Activated gamma-delta T cell treated with Interleukin-2 at 50 U/mL for 16 hours (primary cell): ENCODE data around the gene TFE3.

ENCODE experiments used
- DNase-seq: peaks from one replicate; pipeline ENCODE4 v3.0.0-alpha.2; 2020

Gene TFE3, protein sequence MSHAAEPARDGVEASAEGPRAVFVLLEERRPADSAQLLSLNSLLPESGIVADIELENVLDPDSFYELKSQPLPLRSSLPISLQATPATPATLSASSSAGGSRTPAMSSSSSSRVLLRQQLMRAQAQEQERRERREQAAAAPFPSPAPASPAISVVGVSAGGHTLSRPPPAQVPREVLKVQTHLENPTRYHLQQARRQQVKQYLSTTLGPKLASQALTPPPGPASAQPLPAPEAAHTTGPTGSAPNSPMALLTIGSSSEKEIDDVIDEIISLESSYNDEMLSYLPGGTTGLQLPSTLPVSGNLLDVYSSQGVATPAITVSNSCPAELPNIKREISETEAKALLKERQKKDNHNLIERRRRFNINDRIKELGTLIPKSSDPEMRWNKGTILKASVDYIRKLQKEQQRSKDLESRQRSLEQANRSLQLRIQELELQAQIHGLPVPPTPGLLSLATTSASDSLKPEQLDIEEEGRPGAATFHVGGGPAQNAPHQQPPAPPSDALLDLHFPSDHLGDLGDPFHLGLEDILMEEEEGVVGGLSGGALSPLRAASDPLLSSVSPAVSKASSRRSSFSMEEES

DNA sequence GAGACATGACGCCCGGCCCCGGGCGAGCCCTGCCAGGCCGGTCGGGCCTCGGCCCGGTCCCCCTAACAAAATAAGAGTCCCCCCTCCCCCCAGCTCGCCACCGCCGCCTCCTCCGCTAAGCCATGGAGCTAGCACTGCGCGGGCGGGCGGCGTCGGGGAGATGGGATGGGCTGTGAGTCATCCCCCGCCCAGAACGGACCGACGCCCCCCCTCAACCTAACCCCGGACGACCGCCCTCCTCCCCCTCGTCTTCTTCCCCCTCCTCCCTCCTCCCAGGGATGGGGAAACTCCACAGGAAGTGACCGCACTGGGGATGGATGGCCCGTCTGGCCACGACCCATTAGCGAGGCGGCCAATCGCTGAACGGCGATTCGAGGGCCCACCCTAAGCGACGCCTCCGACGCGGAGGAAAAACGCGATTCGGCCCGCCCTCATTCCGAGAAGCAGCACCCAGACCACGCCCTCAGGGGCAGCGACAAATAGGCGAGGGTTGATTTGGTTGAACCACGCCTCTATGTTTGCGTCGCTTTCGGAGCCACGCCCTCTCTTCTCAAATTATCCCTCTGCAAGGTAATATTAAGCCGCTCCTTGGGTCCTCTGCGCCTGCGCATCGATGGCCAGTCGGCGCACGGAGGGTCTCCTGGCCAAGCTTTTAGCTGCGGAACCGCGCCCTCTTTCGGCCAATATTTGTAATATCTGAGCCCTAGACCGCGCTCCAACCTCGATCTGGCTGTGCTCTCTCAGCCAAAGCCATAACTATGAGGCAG lies at the start of gene TFE3:
TSS of gene TFE3 (minus strand) at position 138 of the 767 bp plus-strand sequence. CDS start at position 7, 131 bp downstream.
- DNase-seq, result peak; percentile 93

- DNase-seq, result no peak
These were observed 46.4 kb upstream of the TFE3 start for GRCh38 chrX:49089553-49089952.

DNA sequence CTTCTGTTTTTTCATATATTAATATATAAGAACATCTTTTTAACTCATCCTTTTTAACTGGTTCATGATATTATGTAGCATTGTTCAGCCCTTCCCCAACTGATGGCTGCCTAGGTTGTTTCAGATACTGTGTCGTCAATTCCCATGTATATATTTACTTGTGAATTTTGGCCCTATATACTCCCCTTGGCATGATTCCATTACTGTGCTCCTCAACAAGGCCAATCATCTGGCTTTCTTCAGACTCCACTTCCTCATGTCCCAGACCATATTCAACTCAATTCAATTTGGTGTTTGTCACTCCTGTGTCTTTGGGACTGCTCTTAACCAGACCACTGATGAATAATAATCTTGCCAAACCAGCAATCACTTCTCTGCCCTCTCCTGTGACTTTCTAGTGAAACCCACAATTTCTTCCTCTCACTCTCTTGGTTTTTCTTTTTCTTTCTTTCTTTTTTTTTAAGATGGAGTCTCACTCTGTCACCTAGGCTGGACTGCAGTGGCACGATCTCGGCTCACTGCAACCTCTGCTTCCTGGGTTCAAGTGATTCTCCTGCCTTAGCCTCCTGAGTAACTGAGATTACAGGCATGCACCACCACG lies 39.2 kb upstream of the TFE3 start:
- no peak for DNase-seq

- peak; percentile 71 for DNase-seq
These were observed 36.6 kb upstream of the TFE3 start, which contains the start of gene WDR45 for GRCh38 chrX:49079489-49080428. WDR45 (minus strand) TSS chrX:49079887; CDS start chrX:49078095, 1,792 bp downstream.

GRCh38 chrX:49077941-49078340 lies 34.8 kb upstream of the TFE3 start:
- DNase-seq, result no peak

DNA sequence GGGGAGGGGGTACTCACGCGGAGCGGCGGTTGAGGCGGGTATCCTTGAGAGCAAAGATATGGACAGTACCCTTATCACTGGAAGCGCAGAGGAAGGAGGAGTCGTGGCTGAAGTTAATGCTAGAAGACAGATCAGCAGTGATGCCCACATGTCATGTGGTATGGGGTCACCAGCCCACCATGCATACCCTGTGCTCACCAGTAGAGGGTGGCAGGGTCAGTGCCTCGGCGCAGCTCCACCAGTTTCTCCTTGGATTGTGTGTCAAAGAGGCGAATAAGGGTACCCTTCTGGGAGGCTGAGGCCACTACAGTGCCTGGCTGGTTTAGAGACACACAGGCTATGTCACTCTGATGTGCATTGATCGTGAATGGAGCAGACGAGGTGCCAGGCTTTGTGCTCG lies 32.2 kb upstream of the TFE3 start:
- DNase-seq, result no peak

DNA sequence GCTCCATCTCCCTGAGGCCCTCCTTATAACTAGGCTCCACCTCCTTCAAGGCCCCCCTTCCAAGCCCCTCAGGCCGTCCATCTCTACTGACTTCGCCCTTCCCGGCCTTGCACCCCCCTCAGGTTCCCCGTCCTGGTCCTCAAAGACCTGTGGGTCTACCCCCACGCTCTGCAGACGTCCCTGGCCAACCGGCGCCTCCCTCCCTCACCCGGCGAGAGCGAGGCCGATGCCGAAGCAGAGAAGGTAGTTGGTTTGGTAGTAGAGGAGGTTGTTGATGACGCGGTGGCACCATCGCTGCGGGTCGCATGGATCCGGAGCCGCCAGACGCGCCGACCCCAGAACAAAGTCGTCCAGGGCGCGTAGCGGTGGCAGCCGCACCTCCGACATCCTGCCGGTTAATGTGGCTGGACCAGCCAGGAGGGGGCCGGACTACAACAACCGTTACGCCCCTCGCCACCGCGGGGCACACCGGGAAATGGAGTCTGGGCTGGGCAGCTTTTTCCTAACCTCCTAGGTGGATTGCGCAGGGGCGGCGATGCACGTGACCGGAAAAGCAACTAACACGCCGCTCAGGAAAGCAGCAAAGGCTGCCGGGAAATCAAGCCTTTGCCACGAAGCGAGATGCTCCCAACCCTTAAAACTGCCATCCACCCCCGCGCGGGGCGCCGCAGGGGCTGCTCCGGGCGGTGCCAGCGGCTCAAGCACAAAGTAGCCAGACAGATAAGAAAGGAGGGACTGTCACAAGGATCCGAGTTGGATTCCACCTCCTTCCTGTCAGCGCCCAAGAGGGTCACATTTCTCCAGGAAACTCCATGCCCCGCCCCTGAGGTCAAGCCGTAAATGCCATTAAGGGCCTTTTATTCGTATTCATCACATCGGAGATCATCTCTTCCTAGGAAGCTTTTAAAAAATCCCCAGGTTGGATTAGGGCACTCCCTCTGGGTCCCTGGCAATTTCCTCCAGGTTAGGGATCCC lies 30.7 kb upstream of the TFE3 start, which contains the start of gene PRAF2:
TSS of gene PRAF2 (minus strand) at position 402 of the 975 bp plus-strand sequence. CDS start at position 387, 15 bp downstream.
- peak; percentile 87 for DNase-seq

DNA sequence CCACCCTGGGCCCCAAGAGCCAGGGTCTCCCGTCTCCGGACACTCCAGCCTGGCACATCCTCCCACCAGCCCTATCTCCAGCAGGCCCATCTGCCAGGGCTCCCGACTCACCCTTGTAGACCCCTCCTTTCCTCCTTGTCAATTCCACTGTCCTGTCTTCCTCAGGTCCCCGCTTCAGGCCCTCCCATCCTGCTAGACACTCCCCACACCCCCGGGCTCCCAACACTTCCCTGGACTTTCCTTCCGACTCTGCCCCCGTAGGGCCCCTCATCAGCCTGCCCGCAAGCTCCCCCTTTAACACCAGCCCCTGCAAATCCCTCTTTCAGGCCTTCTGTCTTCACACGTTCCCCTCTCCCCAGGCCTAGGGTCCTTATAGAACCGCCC lies 29.5 kb upstream of the TFE3 start:
- no peak for DNase-seq

DNA sequence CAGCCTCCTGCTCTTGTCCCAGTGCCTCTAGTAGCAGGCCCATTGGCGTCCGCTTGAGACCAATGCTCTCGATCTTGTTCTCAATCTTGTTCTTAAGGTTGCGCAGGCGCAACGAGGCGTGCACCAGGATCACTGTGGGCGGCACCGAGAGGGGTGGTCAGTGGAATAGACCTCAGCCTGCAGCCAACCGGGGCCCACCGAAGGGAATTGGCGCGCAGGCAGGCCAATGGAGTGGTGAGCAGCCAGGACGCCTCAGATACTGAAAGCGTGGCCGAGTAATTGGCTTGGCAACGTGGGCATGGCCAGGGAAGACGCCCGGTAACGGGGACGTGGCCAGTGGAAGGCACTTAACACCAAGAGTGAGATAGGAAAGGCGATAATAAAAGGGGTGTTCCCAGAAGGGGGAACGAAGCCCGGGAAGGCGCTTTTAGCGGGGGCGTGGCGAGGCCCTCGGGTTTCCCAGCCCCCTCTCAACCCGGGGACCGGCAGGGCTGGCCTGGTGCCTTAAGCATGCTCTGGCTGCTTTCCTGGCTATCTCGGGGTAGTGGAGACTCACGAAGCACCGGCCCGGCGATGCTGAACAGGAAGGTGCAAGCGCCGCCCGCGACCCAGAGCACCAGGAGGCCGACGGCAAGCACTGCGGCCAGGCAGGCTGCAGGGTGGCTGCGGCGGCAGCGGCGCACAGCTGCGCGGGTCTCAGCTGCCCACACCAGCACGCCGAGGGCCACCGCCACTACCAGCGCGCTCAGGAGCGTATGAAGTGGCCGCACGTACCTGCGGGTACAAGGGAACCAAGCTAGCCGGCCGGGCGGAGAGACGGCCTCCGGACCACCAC lies 28.9 kb upstream of the TFE3 start:
- DNase-seq, result no peak

- DNase-seq, result no peak
These were observed 27.8 kb upstream of the TFE3 start for GRCh38 chrX:49070988-49071387.

- no peak for DNase-seq
These were observed 25.9 kb upstream of the TFE3 start for GRCh38 chrX:49069038-49069437.

DNA sequence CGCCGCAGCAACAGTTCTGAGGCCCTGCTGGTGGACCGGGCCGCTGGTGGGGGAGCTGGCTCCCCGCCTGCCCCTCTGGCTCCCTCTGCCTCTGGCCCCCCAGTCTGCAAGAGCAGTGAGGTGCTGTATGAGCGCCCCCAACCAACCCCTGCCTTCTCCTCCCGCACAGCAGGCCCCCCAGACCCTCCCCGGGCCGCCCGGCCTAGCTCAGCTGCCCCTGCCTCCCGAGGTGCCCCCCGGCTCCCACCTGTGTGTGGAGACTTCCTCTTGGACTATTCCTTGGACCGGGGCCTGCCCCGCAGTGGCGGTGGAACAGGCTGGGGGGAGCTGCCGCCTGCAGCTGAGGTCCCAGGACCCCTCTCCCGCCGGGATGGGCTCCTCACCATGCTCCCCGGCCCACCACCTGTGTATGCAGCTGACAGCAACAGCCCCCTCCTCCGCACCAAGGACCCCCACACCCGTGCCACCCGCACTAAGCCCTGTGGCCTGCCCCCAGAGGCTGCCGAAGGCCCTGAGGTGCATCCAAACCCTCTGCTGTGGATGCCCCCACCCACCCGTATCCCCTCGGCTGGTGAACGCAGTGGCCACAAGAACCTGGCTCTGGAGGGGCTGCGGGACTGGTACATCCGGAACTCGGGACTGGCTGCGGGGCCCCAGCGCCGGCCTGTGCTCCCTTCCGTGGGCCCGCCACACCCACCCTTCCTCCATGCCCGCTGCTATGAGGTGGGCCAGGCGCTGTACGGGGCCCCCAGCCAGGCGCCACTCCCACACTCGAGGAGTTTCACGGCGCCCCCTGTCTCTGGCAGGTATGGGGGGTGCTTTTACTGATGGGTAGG lies 24.3 kb upstream of the TFE3 start:
- no peak for DNase-seq

- no peak for DNase-seq
These were observed 23.5 kb upstream of the TFE3 start for GRCh38 chrX:49066690-49067089.

DNA sequence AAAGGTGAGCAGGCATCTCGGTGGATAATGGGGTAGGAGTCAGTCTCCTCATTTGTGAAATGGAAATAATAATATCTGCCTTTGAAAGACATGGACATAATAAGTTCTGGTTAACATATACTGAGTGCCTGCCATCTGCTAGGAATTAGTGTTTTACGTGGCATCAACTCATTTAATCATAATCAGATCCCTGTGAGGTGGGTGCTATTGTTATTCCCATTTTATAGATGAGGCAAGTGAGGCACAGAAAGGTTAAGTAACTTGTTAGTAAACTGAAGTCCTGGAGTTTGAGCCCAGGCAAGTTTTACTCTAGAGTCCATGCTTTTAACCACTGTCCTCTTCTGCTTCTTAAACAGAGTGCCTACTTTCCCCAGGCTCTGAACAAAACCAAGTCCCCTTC lies 23.1 kb upstream of the TFE3 start:
- DNase-seq, result no peak

DNA sequence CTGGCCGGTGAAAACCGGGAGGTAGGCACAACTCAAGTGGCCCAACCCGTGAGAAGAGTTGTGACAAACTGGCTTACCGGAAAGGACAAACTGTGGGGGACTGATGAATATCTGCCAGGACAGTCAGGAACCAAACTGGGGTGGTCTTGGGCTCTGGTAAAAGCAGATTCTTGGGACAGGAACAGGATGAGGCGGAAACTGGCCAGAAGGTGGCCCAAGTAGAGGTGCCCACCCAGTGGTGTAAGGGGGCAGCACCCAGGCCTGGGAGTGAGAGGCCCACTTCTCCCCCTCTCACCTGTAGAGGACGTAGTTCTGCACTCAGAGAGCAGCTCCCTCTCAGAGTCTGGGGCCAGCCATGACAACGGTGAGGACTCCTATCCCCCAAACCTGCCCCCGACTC lies 21.6 kb upstream of the TFE3 start:
- DNase-seq, result no peak

- DNase-seq, result no peak
These were observed 21.1 kb upstream of the TFE3 start for GRCh38 chrX:49064303-49064702.

DNA sequence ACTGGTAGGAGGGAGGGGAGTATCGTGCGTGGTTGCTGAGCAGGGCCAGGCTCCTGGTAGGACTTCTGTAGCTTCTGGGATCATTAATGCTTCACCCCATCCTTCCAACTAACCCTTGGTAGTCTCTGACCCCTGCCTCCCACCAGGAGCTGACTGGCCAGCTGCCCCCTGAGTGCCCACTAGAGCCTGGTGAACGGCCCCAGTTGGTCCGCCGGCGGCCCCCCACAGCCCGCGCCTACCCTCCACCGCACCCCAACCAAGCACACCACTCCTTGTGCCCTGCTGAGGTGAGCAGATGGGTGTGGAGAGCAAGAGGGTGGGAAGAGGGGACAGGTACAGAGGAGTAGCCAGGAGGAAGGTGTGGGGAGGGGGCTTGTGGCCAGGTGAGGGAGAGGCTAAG lies 20.6 kb upstream of the TFE3 start:
- no peak for DNase-seq

DNA sequence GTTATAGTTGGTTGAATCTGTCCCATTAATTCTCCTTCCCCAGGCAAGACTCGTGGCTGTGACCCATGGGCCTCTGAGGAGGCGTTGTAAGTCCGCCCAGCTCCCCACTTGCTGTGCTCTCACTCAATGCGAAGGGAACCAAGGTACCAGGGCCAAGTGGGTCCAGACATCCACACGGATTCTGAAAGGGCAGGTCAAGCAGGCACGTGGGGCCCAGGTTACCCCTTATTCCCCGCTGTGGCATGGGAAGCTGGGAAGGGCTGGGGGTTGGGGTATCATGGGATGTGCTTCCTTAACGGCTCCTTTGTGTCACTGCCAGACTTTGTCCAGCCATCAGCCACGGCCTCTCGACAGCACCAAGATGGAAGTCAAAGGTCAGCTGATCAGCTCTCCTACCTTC lies 18.8 kb upstream of the TFE3 start:
- DNase-seq, result no peak

- DNase-seq, result no peak
These were observed 18.3 kb upstream of the TFE3 start for GRCh38 chrX:49061490-49061889.
